Heart right ventricle (tissue), 16 donors: ENCODE data around the gene TNS3. TPM values are rescaled to one million over a fixed set of nuclear protein-coding genes. Genes with fewer than 3 reads are reported as not detected.

ENCODE experiments used
- ATAC-seq, 8 donors: fragments of 200-7000 bp; cut with Tn5 transposase; one replicate each; pipeline ENCODE4 v1.9.1; 2020; ENCODE audit warnings: mild to moderate bottlenecking in 8 of 8, moderate library complexity in 8 of 8, moderate number of reproducible peaks in 1 of 8
- DNase-seq, 2 donors: peaks; one replicate each; pipeline ENCODE4 v3.0.0-alpha.2; 2020
- H3K27ac ChIP-seq, 10 donors: fragments of 200-600 bp; sonication (generic) in 2 of 10; one replicate each; pipeline versions ENCODE4 v1.5.0 to v1.8.0; 2020 to 2022; ENCODE audit warnings: mild to moderate bottlenecking in 3 of 10
- H3K27me3 ChIP-seq, 7 donors: fragments of 200-600 bp; one replicate each; pipeline ENCODE4 v1.8.0; 2021 to 2022; ENCODE audit warnings: mild to moderate bottlenecking in 2 of 7
- H3K36me3 ChIP-seq, 9 donors: fragments of 200-600 bp; sonication (generic) in 1 of 9; one replicate each; pipeline versions ENCODE4 v1.5.0 to v1.8.0; 2020 to 2022; ENCODE audit warnings: mild to moderate bottlenecking in 2 of 9
- H3K4me1 ChIP-seq, 9 donors: fragments of 200-600 bp; sonication (generic) in 1 of 9; one replicate each; pipeline versions ENCODE4 v1.5.0 to v1.8.0; 2020 to 2022; ENCODE audit warnings: mild to moderate bottlenecking in 4 of 9
- H3K4me3 ChIP-seq, 10 donors: fragments of 200-600 bp; sonication (generic) in 2 of 10; one replicate each; pipeline versions ENCODE4 v1.5.0 to v1.8.0; 2020 to 2022; ENCODE audit warnings: mild to moderate bottlenecking in 7 of 10, moderate library complexity in 2 of 10
- H3K9me3 ChIP-seq, 11 donors: fragments of 200-600 bp in 10 of 11; sonication (generic) in 2 of 11; one replicate each; pipeline versions ENCODE4 v1.5.0 to v1.8.0; 2013 to 2022; ENCODE audit warnings: mild to moderate bottlenecking in 2 of 11, control low read depth in 1 of 11, moderate library complexity in 1 of 11
- CTCF ChIP-seq, 9 donors: fragments of 200-600 bp; sonication (generic) in 2 of 9; IDR thresholded peaks; one replicate each; pipeline versions ENCODE4 v1.5.0 to v1.8.0; 2021 to 2022; ENCODE audit warnings: antibody characterized with exemption in 9 of 9, mild to moderate bottlenecking in 5 of 9, moderate library complexity in 1 of 9
- WGBS, 2 donors: extraction: QIAGEN DNeasy Blood & Tissue Kit; methylation state at CpG; one replicate each; pipeline ENCODE4 v1.1.7; 2013; ENCODE audit warnings: inconsistent platforms in 1 of 2; 5-methylcytosine and 5-hydroxymethylcytosine counted together
- intact Hi-C, 10 donors: fragments of 100-400 bp; cut with DNase I; formaldehyde crosslinking; loops; one replicate each; pipeline versions ENCODE4 v1.11.1 to v1.14.2; 2022
- polyA plus RNA-seq, 2 donors: library from polyadenylated mRNA; stranded (reverse); fragments of 200-250 nt; gene quantifications; one replicate each; pipeline ENCODE4 v1.2.3, GENCODE V29; 2013
- total RNA-seq, 10 donors: library from RNA; stranded (reverse); fragmentation: NEBNext Ultra II Directional in 3 of 10; extraction: Animal tissue kit (Norgen Biotek cat#: 25700) in 3 of 10; gene quantifications; one replicate each; pipeline versions ENCODE4 v1.2.1 to v1.2.4, GENCODE V29; 2021 to 2023
- donor health status: Arrhythmogenic right ventricular cardiomyopathy.
- donor health status: ischemic (EF 13 %, LVEDD 7.1; RV severe dilation, severe dysfunction).
- donor health status: healthy with polysubstance abuse.
- donor health status: DM: no; HTN: yes; CAD: no.
- donor health status: DM: no; HTN: no; CAD: no.
- donor health status: ischemic (EF 25% LVEDD 6.9; RV normal size, moderate dysfunction).
- donor health status: ischemic (EF 25% LVEDD 5.7; RV mildly dilated, moderate dysfunction).
- donor health status: healthy.
- donor health status: DM: yes; HTN: yes; CAD: no.
- donor health status: Ischemic cardiomyopathy.
- donor health status: ischemic (EF 35%, LVEDD 5.7; RV mildly dilated, moderate dysfunction).
- donor health status: nonischemic (EF 11% LVEDD 7.7; RV severe dilation, severe dysfunction).
- donor health status: DM: yes; HTN: yes; CAD: no.
- donor health status: PGD.
- donor health status: ischemic (EF 29% LVEDD 5.4; RV normal size, mild dysfunction).
- donor health status: nonischemic (EF 23%, LVEDD 6.1; RV moderate dilation, normal function).

The TNS3 gene
- total and polyA plus RNA-seq, 12 donors, result 6.7 to 74.2 (median 34.0) TPM

DNA sequence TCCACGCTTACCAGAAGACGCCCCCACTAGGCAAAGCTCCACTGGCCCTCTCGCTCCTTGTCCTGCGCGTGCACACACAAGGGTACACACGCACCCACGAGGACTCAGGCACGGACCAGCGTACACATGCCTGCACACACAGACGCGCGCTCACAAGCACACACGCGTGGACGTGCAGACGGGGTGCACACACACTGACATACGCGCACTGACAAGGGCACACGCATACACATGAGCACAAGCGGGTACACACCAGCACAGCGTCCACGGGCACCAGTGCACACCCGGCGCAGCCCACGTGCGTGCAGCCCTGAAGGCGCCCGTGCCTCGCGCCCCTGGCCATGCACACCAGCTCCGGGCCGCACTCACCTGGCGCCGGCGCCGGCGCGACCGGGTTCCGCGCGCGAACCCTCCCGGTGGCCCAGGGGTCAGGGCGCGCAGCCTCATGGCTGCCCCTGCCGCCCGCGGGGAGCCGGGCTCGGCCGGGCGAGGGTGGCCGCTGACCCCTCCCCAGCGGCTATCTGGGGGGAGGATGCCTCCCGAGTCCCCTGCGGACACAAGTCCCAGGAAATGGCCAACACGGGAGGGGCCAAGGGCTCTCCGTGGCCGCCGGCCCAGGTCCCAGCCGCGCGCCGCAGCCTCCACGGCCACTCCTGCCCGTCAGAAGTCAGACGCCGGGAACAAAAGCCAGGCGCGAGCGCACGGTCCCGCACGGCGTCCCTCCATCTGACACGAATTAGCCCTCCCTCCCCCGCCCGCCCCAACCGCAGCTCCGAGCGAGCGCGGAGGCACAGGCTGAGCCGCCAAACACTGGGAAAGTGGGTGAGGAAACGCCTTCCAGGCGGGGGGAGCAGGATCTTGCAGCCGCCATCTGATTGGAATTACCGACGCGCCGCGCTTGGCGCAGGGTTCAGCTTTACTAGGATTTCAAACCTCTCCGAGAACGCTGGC, 45.0 kb downstream of the TNS3 start:
- WGBS, 2 donors, result 25 to 28% methylated on average over 86 to 96 of the region's 96 CpGs
- H3K36me3 ChIP-seq, result no peaks in the 10 kb centered on the region
- H3K4me1 ChIP-seq, result peaks cover 2 to 60% (median 9%) of the 10 kb centered on the region in 9 donors
- H3K4me3 ChIP-seq, result peak overlapping the region; percentile 46 to 63 (median 56)
- peak; percentile 54 to 76 (median 65) for ATAC-seq
- DNase-seq, result peak; percentile 36 to 61
- peak overlapping the region in 4 of 10 donors; percentile 33 to 58 (median 43) for H3K27ac ChIP-seq
- intact Hi-C loops, result loop anchor here in 1 of 10 donors (2.0 kb wide), 1 partner anchor 46 kb away; the partner anchor contains the start of gene TNS3
- TF ChIP-seq CTCF (IDR thresholded peaks at IDR 0.05), result no peak
- H3K9me3 ChIP-seq, result no peaks in the 10 kb centered on the region
- H3K27me3 ChIP-seq, result peaks cover 0 to 17% (median 0%) of the 10 kb centered on the region in 7 donors

- H3K9me3 ChIP-seq, result no peaks in the 10 kb centered on the region
- no peak for TF ChIP-seq CTCF (IDR thresholded peaks at IDR 0.05)
- DNase-seq (no peak), ATAC-seq (no peak)
- H3K27me3 ChIP-seq, result peaks cover 0 to 17% (median 0%) of the 10 kb centered on the region in 7 donors
- no peak overlapping the region for H3K27ac ChIP-seq
- H3K4me3 ChIP-seq, result peak overlapping the region in 2 of 10 donors; percentile 10 to 56
- intact Hi-C loops, result loop anchor here in 1 of 10 donors (2.0 kb wide), 1 partner anchor 47 kb away; the partner anchor contains the start of gene TNS3
- peaks cover 2 to 60% (median 9%) of the 10 kb centered on the region in 9 donors for H3K4me1 ChIP-seq
- H3K36me3 ChIP-seq, result no peaks in the 10 kb centered on the region
- 89 to 91% methylated on average over 23 of the region's 23 CpGs for WGBS, 2 donors
Measured at GRCh38 chr7:47535704-47536628, 45.9 kb downstream of the TNS3 start.

- Histone ChIP-seq H3K27ac (no peak overlapping the region), H3K4me1 (peaks cover 2 to 53% (median 9%) of the 10 kb centered on the region in 9 donors), H3K27me3 (peaks cover 0 to 17% (median 0%) of the 10 kb centered on the region in 7 donors), H3K4me3 (no peak overlapping the region), H3K9me3 (no peaks in the 10 kb centered on the region), H3K36me3 (no peaks in the 10 kb centered on the region)
- DNase-seq (no peak), ATAC-seq (no peak)
- 74 to 90% methylated on average over 5 of the region's 5 CpGs for WGBS, 2 donors
- TF ChIP-seq CTCF (IDR thresholded peaks at IDR 0.05), result no peak
- intact Hi-C loops, result no loop called here
Measured at GRCh38 chr7:47535035-47535703, 46.7 kb downstream of the TNS3 start.
